Measurements from ENCODE around the gene MEFV.
A peak's percentile ranks its signal among the peaks of the same experiment; 100 is the strongest.

Gene MEFV

DNA sequence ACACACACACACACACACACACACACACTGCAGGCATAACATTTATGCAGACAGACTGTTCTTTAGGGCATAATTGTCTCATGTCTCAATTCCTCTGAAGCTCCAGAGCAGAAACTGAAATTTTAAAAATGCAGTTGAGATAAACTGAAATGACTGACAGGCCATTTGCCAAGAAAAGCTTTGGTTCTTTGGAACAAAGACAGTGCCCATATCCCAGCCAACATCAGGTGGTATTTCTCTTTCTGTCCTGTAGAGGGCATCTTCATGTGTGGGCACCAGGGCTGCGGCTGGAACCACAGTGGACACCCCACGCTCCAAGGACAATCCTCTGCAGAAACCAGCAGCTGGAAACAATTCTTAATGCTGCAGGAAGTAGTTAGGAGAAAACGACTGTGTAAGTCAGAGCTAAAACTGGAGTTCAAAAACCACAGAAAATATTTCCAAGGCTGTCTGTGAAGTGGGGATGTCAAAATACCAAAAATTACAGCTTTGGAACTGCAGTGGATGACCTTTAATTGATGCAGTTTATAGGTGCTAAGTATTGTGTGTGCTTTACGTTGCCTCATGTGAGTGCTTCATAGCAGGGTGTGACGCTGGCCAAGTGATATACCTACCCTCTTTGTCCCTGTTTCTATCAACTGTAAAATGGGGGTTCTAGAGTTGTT is 10.6 kb upstream of the MEFV start:
- DNase-seq: no peak

DNA sequence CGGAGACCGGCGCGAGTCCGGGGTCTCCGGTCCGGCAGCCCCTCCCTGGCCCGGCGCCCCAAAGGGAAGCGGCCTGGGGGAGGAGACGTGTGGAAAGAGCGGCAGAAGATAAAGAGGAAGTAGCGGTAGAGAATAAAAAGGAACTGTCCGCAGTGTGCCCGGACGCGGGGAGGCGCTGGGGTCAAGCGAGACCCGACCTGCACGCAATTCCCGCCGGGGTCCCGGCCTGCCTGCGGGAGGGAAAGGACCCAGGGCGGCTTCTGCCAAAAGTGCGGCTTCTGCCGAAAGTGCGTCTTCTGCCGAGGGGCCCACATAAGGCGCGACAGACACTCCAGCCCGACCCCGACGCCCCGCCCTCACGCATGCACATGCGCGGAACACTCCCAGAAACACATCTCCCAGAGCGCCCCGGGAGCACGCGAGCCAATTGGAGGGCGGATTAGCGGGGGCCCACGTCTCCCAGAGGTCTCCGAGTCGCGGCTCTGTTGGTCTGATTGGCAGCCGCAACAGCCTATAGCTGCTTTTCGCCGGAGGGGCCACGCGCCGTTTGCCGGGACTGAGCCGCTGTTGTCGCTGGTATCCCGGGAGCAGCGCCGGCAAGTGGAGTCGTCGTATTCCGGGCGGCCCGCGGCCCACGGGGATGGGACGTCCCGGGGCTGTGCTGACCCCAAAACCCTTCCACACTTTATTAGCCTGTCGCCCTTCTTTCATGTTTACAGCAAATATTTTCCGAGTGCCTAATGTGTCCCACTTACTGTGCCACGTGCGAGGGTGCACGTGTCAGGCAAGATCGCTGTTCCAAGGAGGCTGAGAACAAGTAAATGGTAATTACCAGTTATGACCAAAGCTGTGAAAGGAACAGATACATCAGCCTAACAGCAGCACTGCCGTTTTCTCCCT is 8.0 kb upstream of the MEFV start:
- peak; percentile 97 to 98 for DNase-seq

DNA sequence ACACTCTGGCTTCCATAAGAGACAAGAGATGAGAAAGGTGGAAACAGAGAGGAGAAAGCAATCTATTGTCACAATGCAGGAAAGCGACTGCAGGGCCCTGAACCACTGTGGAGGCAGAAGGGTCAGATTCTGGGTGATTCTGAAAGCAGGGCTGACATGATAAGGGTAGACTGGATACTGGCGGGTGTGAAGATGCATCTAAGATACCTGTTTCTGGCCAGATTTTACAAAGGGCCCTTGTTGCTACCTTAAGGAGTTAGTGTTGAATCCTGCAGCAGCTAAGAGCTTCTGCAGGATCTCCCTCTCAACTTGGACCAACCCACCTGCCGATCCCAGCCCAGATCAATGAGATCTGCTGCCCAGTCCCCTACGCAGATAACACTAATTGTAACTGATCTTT is 6.1 kb upstream of the MEFV start:
- no peak for DNase-seq

DNA sequence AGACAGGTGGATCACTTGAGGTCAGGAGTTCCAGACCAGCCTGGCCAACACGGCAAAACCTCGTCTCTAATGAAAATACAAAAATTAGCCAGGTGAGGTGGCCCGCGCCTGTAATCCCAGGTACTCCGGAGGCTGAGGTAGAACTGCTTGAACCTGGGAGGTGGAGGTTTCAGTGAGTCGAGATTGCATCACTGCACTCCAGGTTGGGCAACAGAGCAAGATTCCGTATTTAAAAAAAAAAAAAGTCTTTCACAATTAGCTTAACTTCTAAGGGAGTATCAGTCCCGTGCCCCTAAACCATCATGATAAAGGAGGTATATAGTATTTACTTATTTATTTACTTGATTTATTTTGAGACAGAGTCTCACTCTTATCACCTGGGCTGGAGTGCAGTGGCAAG is 3.4 kb upstream of the MEFV start:
- no peak for DNase-seq

DNA sequence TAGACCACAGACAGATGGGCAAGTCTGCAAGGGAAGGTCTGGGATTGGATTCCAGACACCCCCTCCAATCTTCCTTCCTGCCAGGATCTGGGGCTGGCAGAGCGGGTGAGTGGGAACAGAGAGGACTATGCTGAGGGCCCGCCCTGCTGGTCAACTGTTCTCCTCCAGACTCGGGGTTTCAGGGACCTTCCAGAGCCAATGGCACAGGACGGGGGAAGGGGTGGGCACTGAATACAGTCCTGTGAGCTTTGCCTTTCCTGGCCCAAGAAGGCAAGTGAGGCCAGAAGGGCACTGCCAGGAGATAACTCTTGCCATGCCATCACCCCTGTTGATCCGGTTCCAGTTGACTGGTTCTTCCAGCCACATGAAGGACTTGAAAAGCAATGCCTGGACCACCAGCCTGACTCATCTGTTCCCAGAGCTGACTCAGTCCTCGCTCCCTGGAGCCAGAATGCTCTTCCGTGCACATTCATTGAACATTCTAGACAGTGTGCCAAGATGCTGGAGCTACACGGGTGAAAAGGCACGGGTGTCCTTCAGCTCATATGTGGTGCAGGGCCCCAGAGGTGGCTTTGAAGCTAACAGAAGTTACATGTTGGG is 533 bp upstream of the MEFV start:
- no peak for DNase-seq

DNA sequence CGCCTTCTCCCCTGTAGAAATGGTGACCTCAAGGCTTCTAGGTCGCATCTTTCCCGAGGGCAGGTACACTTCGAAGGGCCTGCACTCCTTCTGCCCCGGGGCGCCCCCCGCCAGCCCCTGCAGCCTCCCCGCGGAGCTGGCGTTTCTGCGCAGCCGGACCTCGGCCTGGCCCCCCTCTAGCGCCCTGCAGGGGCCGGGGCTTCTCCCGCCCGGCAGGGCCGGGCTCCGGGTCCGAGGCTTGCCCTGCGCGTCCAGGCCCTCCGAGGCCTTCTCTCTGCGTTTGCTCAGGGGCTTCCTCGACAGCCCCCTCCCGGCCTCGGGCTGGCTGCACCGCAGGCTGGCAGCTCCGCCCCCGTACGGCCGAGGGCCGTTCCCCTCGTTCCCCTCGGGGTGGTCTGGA is 2.1 kb downstream of the MEFV start:
- no peak for DNase-seq

DNA sequence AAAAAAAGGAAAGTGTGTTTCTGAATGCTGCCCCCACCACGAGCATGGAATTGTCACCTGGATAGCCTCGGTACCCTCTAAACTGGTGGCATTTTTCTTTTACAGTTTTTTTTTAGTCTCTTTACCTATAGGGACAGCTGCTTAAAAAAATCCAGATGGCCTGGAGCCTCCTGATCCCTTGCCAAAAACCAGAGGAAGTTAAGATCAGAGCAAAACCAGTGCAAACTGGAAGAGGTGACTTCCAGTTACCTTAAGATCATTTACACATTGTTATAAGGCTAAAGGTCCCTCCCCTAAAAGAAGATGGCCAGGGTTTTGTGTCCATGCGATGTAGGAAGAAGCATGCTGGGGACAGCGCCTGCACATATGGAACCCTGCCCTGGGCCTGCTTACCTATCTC is 3.5 kb downstream of the MEFV start:
- DNase-seq: no peak

DNA sequence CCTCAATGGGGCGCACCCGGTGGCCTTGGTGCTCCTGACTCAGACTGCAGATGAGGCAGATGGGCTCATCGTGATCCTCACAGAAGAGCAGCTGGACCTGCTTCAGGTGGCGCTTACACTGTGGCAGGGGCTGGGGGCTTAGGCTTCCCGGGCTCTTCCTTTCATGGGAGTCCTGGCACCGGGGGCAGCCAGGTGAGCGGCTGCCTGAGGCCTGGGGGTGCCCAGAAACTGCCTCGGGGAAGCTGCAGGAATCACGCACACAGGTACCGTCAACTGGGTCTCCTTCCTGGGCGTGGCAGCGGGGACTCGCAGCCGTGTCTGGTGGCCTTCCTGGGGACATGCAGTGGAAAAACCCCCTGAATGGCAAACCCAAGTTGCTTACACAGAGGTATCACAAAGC is 7.0 kb downstream of the MEFV start:
- DNase-seq: no peak

DNA sequence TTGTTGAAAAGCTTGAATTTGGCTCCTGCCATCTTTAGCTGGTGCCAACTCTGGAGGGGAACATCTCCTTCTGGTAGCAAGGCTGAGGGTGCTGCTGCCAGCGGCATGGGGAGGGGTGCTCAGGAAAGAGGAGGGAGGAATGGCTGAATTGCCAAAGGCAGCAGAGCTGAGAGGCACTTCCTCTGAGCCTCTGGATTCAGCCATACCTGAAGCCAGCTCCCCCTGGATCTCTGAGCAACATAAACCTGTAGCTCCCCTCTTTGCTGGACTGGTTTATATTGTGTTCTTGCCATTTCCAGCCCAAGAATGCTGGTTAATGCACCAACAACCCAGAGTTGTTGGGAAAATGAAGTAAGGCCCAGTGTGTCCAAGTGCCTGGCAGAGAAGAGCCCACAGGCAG is 7.4 kb downstream of the MEFV start:
- DNase-seq: no peak

DNA sequence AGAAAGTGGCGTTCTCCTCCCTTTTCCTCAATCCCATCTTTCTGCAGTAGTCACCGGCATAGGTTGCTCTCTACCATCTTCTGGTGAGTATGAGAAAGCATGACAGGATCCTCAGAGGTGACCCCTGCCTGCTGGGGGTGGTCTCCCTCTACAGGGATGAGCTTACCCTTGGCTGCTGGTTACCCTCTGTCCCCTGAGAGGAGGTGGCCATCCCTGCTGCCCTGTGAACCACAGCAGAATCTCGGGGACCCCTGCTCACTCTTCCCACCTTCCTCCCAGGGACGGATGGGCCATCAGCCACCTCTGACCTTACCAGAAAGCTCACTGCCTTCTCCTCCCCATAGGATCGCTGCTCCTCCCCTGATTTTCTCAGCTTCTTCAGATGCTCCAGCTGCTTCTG is 7.8 kb downstream of the MEFV start:
- DNase-seq: no peak

DNA sequence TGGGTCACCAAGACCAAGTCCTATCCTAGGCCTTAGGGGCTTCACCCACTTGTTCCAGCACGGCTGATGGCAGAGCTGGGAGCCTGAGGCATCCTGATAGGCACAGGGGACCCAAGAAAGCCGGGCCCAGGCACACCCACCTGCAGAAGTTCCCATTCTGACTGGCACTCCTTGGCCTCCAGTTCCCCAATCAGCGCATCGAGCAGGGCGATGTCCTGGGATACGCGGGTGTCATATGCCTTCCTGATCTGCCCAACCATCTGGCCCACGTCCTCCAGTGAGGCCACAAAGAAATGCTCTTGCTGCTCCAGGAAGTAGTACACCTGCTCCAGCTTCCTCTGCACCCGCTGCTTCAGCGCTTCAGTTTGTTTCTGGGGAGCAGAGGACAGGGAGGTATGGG is 9.6 kb downstream of the MEFV start:
- no peak for DNase-seq

DNA sequence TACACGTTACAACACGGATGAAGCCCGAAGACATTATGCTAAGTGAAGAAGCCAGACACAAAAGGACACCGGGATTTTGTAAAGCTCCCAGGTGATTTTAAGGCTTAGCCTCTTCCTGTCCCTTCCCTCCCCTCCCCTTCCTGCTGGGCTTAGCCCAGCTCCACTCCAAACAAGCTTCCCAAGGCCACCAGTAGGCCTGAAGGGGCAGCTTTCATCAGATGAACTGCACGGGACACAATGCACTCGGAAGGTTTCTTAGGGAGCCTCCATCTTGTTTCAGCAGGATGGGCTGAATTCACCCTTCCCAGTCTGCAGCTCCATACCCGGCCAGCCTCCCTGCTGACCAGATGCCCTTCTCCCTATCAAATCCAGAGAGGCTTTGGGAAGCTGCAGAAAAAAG is 10.4 kb downstream of the MEFV start:
- no peak for DNase-seq

DNA sequence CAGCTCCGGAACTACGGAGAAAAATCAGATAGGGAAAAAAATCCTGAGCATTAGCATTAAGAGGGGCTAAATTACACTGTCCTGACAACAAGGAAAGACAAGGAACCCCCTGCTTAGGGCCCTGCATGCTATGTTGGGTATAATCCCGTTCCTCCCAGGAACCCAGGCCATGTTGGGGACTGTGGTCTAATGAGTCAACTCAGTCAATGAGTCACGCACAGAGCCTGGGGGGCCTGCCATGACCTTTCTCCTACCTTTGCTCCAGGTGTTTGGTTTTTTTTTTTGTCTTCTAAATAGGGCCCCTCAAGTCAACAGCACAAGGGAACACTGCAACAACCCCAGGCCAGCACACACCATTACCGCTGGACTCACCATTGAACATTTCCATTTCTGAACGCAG is 12.6 kb downstream of the MEFV start:
- no peak for DNase-seq

DNA sequence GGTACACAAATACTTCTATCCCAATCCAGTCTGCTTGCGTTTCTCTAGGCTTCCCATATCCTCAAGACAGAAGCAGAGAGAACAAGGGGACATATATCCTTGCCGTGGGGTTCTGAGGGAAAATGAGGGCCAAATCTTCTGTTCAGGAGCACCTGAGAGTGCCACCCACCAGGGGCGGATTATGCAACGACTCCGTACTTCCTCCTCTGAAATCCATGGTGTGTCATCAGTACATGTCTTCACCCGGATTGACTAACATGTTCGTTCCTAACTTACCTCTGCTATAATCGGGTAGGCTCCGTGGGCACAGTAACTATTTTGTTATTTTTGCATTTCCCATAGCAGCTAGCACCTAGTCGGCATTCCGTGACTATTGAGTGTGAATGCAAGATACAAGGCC is 13.7 kb downstream of the MEFV start:
- DNase-seq: no peak

DNA sequence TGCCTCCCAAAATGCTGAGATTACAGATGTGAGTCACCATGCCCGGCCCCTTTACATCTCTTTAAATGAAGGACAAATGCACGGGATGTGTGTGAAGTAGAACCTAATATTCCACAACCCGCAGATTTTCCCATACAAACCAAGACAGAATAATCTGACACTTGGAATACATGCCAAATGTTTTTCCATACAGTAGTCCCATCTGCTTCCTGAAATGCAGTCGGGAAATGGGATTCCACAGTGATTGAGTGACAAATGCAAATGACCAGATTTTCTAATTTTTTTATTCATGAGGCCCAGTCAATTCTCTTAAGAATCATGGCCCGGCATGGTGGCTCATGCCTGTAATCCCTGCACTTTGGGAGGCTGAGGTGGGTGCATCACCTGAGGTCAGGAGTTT is 14.7 kb downstream of the MEFV start:
- no peak for DNase-seq

DNA sequence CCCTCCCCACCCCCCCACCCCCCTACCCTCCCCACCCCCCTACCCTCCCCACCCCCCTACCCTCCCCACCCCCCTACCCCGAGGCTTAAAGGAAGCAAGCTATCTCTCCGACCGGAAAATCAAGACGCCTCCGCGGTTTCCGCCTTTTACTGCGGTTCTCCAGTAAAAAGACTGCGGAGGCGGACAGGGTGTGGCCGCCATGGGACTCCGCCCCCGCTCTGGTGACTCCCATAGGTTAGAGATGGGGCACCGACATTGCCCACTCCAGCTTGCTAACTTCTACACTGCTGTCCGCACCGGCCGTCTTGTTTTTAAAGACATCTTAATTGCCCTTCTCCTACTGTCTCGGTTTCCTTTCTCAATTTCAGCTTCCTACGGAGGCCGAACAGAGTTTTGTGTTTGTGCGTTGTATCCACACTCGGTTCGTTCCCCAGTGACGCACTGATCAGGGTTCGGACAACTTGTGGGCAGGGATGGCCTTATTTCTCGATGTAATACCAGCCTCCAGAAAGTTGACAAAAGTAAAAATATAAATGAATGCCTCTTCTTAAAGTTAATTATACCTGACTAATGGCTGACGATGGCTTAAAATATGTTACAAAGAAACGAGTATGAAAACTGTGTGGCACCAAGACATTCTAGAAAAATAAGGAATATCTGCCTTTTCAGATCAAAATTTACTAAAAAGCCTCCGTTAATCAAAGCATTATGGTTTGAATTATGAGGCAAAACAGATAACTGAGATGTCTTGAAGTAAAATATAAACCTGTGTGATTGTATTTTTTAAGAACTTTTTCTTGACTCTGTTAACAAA is 20.4 kb downstream of the MEFV start:
- DNase-seq: peak; percentile 27 to 36

DNA sequence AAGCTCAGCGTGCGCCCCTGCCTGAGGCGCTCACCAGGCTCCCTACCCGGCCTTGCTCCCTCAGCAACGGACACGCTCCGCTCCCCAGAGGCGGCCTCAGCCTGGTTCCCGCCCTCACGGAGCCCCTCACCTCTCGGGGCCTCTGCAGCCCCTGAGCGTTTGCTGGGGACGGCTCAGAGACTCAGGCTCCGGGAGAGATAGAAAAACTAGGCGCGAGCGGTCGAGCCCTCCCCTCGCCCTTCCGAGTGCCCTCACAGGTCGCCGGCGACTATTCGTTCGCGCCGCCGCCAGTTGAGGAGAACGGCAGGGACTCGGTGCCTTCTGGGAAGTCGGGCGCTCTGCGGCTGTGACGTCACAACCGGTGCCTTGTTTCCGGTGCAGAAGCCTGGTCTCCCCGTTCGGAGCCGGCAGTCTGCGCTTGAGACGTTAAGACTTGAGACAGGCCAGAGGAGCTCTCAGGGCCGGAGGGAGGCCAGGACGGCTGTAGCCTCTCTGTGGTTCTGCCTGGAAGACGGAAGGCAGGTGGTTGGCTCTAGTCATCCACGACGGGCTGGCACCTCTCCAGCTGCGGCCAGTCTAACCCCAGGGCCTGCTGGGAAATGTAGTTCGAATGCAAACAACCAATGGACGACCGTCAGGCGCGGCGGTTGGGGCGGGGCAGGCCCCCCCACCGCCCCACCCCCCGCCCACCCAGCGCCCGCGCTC is 21.4 kb downstream of the MEFV start, which contains the start of gene ZNF200:
TSS of gene ZNF200 (minus strand) at position 302 of the 705 bp plus-strand sequence. CDS start 1,403 bp downstream, outside the sequence.
- DNase-seq: peak; percentile 94 to 96

DNA sequence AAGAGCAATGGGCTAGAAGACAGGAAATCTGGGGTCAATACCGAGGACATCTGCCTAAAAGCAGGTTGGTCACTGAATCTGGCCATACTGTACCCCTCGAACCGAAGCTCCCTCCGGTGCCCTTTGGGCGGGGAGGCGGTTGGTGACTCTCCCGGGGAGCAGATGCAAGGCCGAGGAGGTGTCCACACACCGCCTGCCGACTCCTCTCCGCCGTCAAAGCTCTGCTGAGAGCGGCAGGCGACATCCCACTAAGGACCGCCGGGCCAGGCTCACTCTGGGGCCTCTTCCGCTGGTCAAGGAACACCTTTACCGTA is 21.9 kb downstream of the MEFV start:
- DNase-seq: no peak

DNA sequence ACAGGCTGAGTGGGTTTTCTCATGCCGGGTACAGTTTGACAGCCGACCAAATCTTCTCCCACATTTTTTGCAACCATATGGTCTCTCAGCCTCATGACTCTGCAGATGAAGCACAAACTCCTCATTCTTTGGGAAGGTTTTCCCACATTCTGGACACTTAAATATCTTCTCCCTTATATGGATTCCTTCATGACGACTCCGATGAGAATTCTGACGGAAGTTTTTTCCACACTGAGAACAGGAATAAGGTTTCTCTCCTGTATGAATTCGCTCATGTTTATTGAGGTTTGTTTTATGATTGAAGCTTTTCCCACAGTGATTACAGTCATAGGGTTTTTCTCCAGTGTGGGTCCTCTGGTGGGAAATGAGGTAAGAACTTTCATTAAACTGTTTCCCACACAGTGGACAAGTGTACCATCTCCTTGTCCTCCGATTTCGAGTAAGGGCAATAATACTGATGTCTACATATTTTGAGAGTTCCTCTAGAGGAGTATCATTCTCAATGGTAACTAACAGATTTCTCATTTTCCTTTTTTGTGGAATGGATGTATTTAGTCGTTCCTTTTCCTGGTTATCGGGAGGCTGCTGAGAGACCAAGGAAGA is 32.4 kb downstream of the MEFV start:
- DNase-seq: no peak

DNA sequence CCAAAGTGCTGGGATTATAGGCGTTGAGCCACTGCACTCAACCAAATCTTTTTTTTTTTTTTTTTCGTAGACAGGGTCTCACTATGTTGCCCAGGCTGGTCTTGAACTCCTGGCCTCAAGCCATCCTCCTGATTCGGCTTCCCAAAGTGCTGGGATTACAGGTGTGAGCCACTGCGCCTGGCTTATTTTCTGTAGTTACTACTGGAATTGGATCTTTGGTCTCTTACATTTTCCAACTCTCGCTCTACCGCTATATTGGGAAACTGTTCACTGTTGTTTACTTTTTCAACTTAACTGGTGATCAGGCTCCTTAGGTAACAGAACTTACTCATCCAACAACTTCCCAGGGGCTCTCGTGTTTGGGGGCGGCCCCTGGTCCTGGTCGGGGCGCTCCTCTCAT is 35.6 kb downstream of the MEFV start:
- DNase-seq: no peak

DNA sequence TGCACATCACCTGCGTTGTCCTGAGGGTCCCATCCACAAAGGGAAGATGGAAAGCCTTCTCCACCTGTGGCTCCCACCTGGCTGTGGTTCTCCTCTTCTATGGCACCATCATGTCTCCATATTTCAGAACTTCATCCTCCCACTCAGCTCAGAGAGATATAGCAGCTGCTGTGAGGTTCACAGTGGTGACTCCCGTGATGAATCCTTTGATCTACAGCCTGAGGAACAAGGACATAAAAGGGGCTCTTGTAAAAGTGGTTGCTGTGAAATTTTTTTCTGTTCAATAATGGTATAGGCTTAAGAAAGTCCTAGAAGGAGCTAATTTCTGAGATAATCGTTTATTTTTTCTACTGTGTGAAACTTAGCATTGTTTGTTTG is 40.2 kb downstream of the MEFV start:
- DNase-seq: no peak

DNA sequence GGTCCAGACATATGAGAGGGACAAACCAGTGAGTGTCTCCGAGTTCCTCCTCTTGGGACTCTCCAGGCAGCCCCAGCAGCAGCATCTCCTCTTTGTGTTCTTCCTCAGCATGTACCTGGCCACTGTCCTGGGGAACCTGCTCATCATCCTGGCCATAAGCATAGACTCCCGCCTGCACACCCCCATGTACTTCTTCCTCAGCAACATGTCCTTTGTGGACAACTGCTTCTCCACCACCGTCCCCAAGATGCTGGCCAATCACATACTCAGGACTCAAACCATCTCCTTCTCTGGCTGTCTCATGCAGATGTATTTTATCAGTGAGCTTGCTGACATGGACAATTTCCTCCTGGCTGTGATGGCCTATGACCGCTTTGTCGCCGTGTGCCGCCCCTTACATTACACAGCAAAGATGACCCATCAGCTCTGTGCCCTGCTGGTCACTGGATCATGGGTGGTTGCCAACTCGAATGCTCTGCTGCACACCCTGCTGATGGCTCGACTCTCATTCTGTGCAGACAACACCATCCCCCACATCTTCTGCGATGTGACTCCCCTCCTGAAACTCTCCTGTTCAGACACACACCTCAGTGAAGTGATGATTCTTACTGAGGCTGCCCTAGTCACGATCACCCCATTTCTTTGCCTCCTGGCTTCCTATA is 40.7 kb downstream of the MEFV start:
- peak; percentile 30 to 47 for DNase-seq
